ENCODE data around the gene CAPSL.

GRCh38 chr5:35877655-35878054 lies 60.8 kb downstream of the CAPSL start:
- no peak for TF ChIP-seq POLR2A (IDR thresholded peaks at IDR 0.05)
- no peak for TF ChIP-seq CTCF (IDR thresholded peaks at IDR 0.05)
